Activated CD4-positive, alpha-beta T cell treated with anti-CD3 and anti-CD28 coated beads, Interleukin-2, amount 50 U/mL, for 24 hours (primary cell): Measurements from ENCODE around the gene CMIP.

ENCODE experiments used
- DNase-seq, 2 donors: peaks; one replicate each; pipeline ENCODE4 v3.0.0-alpha.2; 2020; ENCODE audit warnings: low read depth in 1 of 2, low spot score in 1 of 2

The CMIP gene

DNA sequence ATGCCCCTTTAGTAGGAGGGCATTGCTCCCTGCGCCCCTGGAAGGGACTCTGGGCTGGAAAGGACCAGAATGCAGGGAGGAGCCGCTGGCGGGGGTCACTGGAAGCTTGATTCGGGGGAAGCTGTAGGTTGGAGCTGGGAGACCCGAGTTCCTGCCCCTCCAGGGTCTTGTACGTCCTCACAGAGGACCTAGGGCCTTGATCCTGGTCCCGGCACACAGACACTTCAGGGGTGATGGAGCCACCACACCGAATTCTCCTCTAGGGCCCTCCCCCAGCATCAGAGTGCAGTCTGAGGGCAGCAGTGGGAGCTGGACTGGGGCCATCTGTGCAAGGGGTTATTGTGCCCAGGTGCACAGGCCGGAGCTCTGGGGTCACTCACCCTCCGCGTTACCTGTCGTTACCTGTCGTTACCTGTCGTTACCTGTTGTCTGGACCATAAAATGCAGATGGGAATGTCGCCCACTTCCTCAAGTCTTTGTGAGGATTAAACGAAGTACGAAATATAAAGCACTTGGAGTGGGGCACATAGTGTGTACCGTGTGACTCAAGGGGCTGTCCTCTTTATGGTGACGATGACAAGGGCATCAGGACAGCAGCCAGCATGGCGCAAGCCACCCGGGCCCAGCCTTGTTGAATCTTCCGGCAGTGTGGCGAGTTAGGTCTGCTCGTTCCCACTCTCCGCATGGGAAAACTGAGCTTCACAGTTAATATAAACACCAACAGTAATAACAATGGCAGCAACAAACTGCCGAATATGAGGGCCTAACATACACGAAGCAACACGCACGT lies 48.6 kb downstream of the CMIP start:
- DNase-seq = no peak

DNA sequence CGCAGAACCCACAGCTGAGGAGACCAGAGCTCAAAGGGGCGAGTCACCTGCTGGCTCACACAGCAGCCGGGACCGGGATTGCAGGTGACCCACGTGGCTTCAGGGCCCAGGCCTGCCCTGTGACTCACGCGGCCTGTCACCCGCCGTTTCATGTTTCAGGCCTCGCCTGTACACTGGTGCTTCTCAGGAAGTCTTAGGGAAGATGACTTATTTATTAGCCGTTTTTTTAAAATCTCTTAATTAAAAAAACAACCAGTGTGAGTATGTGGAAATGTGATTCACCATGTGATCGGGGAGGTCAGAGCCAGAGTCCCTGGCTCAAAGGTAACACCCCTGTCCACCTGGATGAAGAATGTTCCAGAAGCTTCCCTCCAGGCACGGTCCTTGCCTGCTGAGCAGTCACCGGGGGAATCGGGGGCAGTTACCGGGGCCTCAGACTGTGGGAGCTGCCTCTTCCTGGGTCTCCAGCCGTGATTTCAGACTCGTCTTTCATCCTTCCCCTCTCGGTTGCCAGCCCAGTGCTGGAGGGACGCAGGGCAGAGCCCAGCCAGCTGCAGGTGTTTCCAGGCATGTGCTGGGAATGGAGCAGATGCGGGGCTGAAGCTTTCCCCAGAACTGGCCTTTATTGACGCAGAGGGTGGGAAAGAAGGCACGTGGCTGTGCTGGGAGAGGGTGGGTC lies 49.3 kb downstream of the CMIP start:
- DNase-seq = peak in 1 of 2 donors; percentile 16

DNA sequence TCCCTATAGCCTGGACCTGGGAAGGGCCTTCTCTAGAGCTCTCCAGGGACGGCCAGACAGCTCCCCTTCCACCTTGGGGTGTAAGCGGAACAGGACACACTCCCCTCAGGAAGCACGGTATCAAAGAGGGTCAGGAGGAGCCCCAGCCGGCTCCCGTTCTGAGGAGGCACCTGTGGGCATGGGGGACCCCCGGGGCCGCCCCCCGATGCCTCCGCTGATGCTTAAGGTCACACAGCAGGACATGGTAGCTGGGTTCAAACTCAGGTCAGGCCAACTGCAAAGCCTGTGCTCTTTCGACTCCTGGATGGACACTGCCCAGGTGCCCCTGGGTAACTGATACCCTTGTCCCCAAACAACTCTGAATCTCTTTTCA lies 49.8 kb downstream of the CMIP start:
- no peak for DNase-seq

DNA sequence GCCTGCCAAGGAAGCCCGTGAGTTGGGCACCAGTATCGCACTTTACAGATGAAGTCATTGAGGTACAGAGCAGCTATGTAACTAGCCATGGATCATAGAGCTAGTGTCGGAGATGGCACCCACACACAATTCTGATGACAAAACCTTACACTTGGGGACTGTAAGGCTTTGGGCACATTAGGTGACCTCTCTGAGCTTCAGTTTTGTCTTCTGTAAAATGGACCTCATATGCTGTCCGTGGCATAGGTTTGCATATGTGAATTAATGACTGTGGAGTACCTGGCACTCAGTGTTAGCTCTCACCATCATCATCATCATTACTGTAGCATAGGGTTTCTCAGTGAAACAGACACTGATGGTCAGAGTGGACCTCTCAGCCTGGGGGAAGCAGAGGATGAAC lies 50.3 kb downstream of the CMIP start:
- DNase-seq = no peak

GRCh38 chr16:81495321-81496234 lies 51.0 kb downstream of the CMIP start:
- no peak for DNase-seq

- no peak for DNase-seq
Measured at GRCh38 chr16:81496321-81496720, 51.7 kb downstream of the CMIP start.

GRCh38 chr16:81496742-81497141 lies 52.1 kb downstream of the CMIP start:
- no peak for DNase-seq

DNA sequence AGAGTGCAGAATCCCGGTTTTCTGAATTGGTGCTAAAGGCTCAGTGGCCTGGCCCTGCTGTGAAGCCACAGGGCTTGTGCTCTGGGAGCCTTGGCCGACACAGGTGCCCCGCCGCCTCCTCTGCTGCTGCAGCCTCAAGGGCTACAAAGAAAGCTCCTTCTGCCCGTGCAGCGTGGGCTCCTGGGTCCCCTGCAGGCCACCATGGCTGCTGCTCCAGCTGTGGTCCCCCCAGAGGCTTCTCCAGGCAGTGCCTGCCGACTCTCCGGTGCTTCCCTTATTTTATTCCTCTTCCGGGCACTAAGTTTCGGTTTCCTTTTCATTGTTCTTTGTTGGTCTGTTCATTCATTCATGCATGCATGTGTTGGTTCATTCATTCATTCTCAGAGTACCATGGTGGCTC lies 53.1 kb downstream of the CMIP start:
- DNase-seq = no peak

DNA sequence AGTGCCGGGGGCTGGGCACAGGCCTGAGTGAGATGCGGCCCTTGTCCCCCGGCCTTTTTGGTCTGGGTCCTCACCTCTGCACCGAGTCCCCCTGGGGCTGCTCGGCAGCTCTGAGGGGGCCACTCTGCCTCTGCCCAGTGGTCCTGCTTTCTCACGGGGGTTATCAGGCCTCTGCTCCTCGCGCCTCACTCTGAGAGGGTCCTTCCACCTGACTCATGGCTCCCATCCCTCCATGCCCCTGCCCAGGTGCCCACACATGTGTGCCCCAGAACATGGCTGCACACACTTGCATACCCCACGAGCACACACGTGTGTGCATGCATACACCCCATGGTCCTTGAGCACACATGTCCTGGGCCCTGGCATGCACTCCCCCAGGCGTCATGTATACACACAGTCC lies 53.7 kb downstream of the CMIP start:
- no peak for DNase-seq

GRCh38 chr16:81499576-81500380 lies 55.2 kb downstream of the CMIP start:
- DNase-seq = no peak

DNA sequence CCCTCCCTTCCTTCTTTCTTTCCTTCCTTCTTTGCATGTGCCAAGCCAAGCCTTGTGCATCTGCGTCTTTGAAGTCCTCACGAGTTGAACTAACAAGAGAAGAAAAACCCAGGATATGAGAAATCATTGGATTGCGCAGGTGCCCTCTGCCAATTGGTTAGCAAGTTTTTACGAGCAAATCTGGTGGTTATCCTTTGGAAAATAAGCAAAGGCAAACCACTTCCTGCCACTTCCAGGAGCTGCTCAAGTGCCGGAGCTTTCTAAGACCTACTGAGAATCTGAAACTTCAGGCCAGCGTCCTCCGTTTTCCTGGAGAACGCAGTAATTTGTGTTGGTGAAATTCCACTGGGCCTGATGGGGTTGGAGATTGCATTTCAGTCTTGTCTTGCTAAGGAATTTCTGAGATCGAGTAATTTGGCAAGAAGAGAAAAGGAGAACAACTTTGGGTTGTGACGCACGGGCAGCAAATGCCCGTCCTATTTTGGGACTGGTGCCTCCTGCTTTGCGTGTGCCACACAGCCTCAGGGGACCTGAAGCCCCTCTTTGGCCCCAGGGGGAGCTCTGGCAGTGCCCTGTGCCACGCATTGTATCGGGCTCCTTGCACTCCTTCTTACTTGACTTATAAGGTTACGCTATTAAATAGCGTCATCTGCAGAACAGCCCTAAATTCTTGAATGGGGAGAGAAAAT lies 56.4 kb downstream of the CMIP start:
- DNase-seq = no peak

DNA sequence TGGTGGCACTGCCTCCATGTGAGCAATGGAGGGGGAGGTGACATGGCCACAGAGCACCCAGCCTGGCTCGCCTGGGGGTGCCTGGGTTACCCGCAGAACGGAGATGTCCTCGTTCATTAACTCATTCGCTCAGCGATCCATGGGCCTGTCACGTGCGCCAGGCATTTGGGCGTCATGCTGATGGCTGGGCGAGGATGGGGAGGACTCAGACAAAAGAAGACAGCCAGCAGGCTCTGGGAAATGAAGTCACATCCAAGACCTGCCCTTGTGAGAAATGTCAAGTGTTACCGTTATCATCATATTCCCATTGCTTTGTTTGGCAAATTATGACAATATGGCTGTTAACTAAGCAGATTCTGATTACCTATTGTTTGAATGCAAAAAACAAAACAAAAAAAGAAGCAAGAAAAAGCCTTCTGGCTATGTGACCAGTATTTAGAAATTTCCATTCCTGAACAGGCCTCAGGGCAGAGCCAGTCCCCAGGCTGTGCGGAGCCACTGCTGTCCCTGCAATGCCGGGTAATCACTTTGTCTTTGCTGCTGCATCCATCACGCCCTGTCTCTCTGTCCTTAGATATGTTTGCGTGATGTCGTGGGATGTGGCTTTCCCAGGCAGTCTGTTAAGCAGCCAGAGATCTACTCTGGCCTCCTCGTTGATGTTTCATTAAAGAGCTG lies 57.9 kb downstream of the CMIP start:
- DNase-seq = no peak

- no peak for DNase-seq
Measured at GRCh38 chr16:81505011-81505661, 60.5 kb downstream of the CMIP start.

DNA sequence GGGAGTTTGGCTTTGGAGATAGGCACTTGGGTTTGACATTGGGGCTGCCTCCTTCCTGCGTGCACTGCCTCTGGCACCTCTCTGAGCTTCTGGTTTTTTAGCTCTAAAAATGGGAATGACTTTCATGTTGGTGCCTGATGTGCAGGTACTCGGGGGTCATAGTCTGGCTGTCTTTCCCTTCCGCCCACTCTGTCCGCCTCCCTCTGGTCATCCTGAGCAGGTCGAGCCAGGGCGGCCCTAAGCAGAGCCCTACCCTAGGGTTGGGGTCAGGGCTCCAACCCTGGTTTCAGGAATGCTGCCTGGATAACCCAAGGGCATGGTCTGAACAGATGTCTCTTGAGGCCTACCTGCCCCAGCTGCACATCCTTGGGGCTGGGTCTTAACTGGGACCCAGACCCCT lies 64.8 kb downstream of the CMIP start:
- no peak for DNase-seq

GRCh38 chr16:81510016-81510415 lies 65.4 kb downstream of the CMIP start:
- DNase-seq = no peak

DNA sequence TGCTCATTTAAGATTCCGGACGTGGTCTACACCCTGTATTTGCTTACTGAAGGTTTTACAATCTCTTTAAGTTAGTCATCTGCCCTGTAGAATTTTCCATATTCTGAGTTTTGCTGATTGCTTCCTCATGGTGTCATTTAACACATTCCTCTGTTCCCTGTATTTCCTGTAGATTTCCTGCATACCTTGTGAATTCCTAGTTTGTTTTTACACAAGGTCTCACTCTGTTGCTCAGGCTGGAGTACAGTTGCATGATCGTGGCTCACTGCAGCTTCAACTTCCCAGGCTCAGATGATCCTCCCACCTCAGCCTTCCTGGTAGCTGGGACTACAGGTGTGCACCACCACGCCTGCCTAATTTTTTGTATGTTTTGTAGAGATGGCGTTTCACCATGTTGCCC lies 66.8 kb downstream of the CMIP start:
- DNase-seq = no peak

DNA sequence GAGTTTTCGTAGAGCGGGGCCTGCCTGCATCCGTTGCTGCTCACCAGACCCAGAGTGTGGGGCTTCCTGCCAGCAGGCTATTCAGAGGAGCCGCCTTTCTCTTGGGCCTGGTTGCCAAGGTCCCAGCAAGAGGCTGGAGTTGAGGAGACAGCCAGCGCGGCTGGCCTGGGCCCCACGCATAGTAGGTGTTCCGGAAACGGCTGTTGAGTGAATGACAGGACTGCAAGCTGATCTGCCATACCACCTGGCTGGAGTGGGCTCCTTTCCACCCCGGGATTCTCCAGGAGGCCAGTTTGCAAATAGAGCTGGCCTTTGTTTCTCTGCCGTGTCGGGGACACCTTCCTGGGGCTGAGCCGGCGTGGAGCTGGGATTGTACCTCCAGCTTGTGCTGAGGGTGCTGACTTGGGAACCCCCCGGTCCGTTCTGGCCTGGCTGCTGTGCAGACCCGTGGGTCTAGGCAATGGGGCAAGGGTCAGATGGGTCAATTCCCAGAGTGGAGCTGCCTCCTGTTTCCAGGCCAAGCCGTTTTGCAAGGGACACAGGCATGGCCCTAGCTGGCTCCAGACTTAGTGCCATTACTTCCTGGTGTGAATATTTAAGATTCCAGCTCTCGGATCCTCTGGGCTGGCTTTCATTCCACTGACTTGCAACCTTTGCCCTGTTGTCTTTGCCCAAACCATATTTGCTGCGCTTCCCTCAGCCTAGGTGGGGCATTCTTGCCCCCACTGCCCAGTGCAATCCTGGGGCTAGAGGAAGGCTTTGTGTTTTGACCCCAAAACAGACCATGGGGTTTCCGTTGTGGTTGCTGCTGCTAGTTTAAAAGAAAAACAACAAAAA lies 68.8 kb downstream of the CMIP start:
- no peak for DNase-seq

DNA sequence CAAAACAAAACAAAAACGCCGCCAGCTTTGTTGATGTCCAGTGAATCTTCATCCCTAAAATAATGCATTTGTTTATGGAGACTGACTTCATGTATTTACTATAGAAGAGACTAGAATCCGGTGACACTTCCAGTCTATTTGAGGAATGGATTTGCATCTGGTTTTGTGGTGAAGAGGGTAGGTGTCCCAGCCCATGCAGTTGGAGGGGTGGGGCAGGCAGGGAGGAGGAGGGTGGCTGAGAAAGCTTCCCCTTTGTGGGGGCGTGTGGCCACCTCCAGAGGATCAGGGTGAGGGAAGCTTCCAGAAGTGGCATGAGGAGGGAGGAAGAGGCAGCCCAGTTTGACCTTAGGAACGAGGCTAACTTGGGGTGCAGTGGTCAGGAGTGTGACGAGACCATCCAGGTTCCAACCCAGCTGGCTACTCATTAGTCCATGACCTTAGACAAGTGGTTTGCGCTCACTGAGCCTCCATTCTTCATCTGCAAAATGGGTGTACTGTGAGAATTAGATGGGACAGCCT lies 69.5 kb downstream of the CMIP start:
- DNase-seq = no peak
